Measurements from ENCODE around the gene KIAA0513. TPM values are rescaled to one million over a fixed set of nuclear protein-coding genes. Genes with fewer than 3 reads are reported as not detected.

The KIAA0513 gene
- total RNA-seq, 2 experiments from 2014 or later: 9.7 to 9.8 TPM

DNA sequence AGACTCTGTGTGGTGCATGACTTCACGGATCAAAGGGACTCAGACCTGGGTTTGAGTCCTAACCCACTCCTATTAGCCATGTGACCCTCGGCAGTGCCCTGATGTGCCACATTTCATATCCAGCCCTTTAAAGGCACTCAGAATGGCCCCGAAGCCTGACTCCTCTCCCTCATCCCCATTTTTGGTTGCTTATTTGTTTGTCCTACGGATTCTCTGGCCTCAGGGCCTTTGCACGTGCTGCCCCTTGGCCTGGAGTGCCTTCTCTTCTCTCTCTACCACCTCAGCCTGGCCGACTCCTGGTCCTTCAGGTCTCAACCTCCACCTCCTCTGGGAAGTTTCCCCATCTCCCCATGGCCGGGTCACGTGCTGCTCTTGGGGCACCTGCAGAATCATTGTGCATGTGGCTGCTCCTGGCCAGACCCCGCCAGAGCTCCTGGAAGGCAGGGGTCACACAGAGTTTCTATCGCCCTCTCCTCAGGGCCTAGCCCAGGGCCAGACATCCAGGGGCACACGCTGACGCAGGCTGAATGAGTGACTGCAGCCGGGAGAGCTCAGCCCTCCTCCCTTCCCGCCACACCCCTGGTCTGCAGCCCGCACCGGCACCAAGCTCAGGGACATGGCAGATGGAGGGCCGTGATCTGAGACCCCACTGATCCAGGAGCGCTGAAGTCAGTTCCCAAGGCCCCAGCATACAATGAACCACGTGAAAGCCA, 106.6 kb downstream of the KIAA0513 start:
- Mint-ChIP-seq H3K36me3 (ENCODE audit: low read depth) (no peaks in the 10 kb centered on the region), H3K4me3 (no peak overlapping the region), H3K4me1 (ENCODE audit: low read depth) (peaks cover 2% of the 10 kb centered on the region), H3K9me3 (no peaks in the 10 kb centered on the region), H3K27ac (no peak overlapping the region), H3K27me3 (ENCODE audit: low read depth) (peaks cover 30% of the 10 kb centered on the region)
- intact Hi-C loops (cut with micrococcal nuclease): no loop called here
- no peak for DNase-seq
- CTCF ChIA-PET: no interaction called here

DNA sequence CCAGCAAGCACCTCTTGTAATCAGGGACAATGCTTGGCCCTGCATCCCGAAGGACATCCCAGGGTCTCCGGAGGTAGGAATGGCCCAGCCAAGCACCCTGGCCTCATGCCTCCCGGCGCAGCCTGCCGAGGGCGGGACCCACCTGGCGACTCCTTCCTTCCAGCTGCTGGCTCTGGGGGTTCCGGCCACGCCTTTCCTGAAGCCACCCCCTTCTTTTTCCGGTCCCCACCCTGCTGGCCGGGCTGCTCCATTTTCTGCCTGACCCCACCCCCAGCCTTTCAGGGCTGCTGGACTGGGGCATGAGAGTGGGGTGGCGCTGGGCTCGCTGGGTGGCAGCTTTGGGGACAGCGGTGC, 107.2 kb downstream of the KIAA0513 start:
- no peak overlapping the region for H3K27ac Mint-ChIP-seq
- intact Hi-C loops (cut with micrococcal nuclease): no loop called here
- peaks cover 2% of the 10 kb centered on the region for H3K4me1 Mint-ChIP-seq (ENCODE audit: low read depth)
- no peaks in the 10 kb centered on the region for H3K36me3 Mint-ChIP-seq (ENCODE audit: low read depth)
- H3K4me3 Mint-ChIP-seq: no peak overlapping the region
- no peak for DNase-seq
- H3K9me3 Mint-ChIP-seq: no peaks in the 10 kb centered on the region
- peaks cover 33% of the 10 kb centered on the region for H3K27me3 Mint-ChIP-seq (ENCODE audit: low read depth)
- CTCF ChIA-PET: no interaction called here

DNA sequence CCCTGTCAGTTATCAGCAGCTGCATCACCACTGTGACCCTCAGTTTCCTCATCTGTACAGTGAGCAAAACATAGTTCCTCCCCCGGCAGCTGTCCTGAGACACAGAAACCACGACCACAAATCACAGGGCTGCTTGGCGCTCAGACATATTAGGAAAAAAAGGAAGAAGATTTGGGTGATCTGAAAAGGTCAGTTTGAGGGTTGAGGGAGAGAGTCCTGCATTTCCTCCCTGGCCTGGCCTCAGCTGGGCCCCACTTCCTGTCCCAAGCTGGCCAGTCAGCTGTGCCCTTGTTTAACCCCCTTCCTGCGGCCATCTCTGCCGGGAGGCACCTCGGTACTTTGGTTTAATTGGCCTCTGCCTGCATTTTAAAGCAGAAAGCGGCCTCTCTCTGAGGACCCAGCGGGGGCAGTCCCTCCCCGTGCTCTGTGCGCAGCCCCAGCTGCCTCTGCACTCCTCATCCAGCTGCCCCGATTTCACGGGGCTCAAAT, 108.7 kb downstream of the KIAA0513 start:
- no peak overlapping the region for H3K27ac Mint-ChIP-seq
- no peaks in the 10 kb centered on the region for H3K9me3 Mint-ChIP-seq
- DNase-seq: no peak
- H3K27me3 Mint-ChIP-seq (ENCODE audit: low read depth): peaks cover 33% of the 10 kb centered on the region
- no peaks in the 10 kb centered on the region for H3K36me3 Mint-ChIP-seq (ENCODE audit: low read depth)
- H3K4me3 Mint-ChIP-seq: no peak overlapping the region
- H3K4me1 Mint-ChIP-seq (ENCODE audit: low read depth): peaks cover 2% of the 10 kb centered on the region
- CTCF ChIA-PET: interaction anchor here (0.6 kb wide), 1 partner anchor 584 kb away, joined by 5 read pairs; no protein-coding TSS in a partner anchor
- intact Hi-C loops (cut with micrococcal nuclease): no loop called here

DNA sequence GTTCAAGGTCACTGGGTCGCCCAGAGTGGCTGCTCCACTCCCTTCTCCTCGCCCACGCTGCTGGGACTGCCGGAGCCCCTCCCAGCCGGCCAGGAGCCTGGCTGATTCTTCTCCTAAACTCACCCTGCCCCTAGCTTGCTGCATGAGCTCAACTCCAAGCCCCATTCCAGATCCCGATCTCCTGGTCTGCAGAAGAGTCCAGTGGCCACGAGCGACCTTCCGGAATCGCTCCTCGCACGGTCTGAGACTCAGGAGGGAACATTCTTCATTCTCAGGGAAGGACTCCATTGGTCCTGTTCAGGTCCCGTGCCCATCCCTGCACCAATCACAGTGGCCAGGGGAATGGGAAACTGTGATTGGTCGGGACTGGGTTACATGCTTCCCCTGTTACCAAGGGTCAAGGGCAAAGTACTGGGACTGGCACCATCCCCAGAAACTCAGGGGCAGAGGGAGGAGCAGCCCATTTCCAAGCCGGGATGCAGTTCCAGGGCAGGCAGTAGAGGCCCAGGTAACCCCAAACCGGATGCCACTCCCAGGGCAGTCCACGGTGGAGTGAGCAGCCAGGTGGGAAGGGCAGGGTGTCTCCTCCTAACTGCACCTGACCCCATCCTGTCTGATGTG, 109.2 kb downstream of the KIAA0513 start:
- Mint-ChIP-seq H3K4me1 (ENCODE audit: low read depth) (peaks cover 2% of the 10 kb centered on the region), H3K27ac (no peak overlapping the region), H3K9me3 (no peaks in the 10 kb centered on the region), H3K4me3 (no peak overlapping the region), H3K36me3 (ENCODE audit: low read depth) (no peaks in the 10 kb centered on the region), H3K27me3 (ENCODE audit: low read depth) (peaks cover 33% of the 10 kb centered on the region)
- CTCF ChIA-PET: interaction anchor here (0.6 kb wide), 1 partner anchor 584 kb away, joined by 5 read pairs; no protein-coding TSS in a partner anchor
- intact Hi-C loops (cut with micrococcal nuclease): no loop called here
- no peak for DNase-seq

DNA sequence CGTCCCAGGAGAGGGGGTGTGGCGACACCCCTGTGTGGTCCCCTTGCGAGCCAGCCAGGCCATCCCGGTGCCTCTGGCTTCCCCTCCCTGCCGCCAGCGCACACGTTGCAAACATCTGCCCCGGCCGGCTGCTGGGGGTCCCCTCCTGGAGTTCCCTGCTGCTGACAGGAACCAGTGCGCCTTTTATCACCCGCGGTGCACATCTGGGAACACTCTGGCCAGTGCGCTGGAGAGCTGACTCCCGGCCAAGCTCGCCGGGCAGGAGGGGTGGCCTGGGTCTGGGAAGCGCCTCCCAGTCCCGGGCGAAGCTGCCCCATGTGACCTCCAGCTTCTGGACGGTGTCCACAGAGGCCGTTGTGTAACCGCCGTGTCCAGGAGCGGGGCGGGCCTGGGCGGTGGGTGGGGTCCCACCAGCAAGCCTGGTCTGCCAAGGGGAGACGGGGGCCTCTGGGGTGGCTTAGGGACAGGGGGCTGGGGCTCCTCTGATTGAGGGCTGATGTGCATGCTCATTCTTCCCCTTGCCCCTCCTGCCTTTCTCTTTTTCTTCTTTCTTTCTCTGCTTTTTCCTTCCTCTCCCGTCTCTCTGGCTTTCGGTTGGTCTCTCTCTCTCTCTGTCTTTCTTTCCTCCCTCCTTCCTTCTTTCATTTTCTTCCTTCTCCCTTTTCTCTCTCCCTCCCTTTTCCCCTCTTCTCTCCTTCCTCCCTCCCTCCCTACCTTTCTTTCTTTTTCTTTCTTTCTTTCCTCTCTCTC, 109.9 kb downstream of the KIAA0513 start:
- intact Hi-C loops (cut with micrococcal nuclease): no loop called here
- no peak for DNase-seq
- Mint-ChIP-seq H3K4me3 (no peak overlapping the region), H3K36me3 (ENCODE audit: low read depth) (no peaks in the 10 kb centered on the region), H3K27ac (no peak overlapping the region), H3K27me3 (ENCODE audit: low read depth) (peaks cover 33% of the 10 kb centered on the region), H3K9me3 (no peaks in the 10 kb centered on the region), H3K4me1 (ENCODE audit: low read depth) (peaks cover 2% of the 10 kb centered on the region)
- CTCF ChIA-PET: no interaction called here

DNA sequence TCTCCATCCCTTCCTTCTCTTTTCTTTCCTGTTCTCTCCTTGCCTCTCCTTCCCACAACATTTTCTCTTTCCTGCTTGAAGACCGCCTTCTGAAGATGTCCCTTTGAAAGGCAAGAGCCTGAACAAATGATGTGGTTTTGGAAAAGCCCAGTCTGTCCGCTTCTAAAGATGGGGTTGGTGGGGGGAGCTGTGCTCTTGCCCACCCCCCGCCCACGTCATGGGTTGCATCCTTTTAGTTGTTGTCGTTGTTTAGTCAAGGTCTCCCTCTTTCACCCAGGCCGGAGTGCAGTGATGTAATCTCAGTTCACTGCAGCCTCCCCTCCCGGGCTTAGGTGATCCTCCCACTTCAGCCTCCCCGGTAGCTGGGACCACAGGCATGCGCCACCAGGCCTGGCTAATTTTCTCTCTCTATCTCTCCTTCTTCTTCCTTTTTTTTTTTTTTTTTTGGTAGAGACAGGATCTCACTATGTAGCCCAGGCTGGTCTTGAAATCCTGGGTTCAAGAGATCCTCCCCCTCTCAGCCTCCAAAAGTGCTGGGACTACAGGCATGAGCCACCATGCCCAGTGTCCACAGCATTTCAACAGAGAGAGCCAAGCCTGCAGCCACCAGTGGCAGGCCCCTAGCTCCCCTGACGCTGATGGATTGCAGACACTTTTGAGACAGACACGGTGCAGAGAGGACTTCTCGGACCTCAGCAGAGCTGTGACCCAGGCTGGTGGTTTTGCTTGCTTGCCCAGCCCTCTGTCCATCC, 110.7 kb downstream of the KIAA0513 start:
- H3K27ac Mint-ChIP-seq: no peak overlapping the region
- DNase-seq: no peak
- intact Hi-C loops (cut with micrococcal nuclease): no loop called here
- peaks cover 2% of the 10 kb centered on the region for H3K4me1 Mint-ChIP-seq (ENCODE audit: low read depth)
- H3K36me3 Mint-ChIP-seq (ENCODE audit: low read depth): no peaks in the 10 kb centered on the region
- no peaks in the 10 kb centered on the region for H3K9me3 Mint-ChIP-seq
- H3K4me3 Mint-ChIP-seq: no peak overlapping the region
- peaks cover 33% of the 10 kb centered on the region for H3K27me3 Mint-ChIP-seq (ENCODE audit: low read depth)
- CTCF ChIA-PET: no interaction called here

GRCh38 chr16:85138825-85139627, 111.4 kb downstream of the KIAA0513 start:
- Mint-ChIP-seq H3K27me3 (ENCODE audit: low read depth) (peaks cover 33% of the 10 kb centered on the region), H3K4me1 (ENCODE audit: low read depth) (peaks cover 2% of the 10 kb centered on the region), H3K9me3 (no peaks in the 10 kb centered on the region), H3K36me3 (ENCODE audit: low read depth) (no peaks in the 10 kb centered on the region), H3K27ac (no peak overlapping the region), H3K4me3 (no peak overlapping the region)
- DNase-seq: no peak
- intact Hi-C loops (cut with micrococcal nuclease): no loop called here
- CTCF ChIA-PET: no interaction called here

DNA sequence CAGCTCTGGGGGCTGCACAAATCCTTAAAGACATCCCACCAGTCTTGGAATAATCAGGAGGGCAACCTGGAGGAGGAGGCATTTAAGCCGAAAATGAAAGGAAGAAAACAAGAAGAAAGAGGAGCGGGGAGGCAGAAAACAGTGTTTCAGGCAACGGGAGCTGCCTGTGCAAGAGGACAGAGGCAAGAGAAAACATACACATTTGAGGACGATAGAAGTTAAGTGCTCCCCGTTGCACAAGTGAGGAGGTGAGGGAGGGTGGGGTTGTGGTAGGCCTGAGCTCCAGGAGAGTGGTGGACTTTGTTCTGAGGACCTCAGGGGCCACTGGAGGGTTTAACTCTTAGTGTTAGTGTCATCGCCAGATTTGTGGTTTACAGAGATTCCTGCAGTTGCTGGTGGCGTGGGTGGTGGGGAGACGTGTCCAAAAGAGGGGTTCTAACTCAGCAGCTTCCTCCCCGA, 112.3 kb downstream of the KIAA0513 start:
- CTCF ChIA-PET: no interaction called here

GRCh38 chr16:85140455-85141012, 112.9 kb downstream of the KIAA0513 start:
- no peaks in the 10 kb centered on the region for H3K9me3 Mint-ChIP-seq
- no peak overlapping the region for H3K27ac Mint-ChIP-seq
- DNase-seq: no peak
- CTCF ChIA-PET: interaction anchor here (0.6 kb wide), 1 partner anchor 576 kb away, joined by 5 read pairs; no protein-coding TSS in a partner anchor
- intact Hi-C loops (cut with micrococcal nuclease): no loop called here
- peaks cover 31% of the 10 kb centered on the region for H3K27me3 Mint-ChIP-seq (ENCODE audit: low read depth)
- H3K36me3 Mint-ChIP-seq (ENCODE audit: low read depth): no peaks in the 10 kb centered on the region
- H3K4me3 Mint-ChIP-seq: no peak overlapping the region
- H3K4me1 Mint-ChIP-seq (ENCODE audit: low read depth): peaks cover 2% of the 10 kb centered on the region

More for the DNA sequence above, 112.3 kb downstream of the KIAA0513 start:
- Mint-ChIP-seq H3K4me1 (ENCODE audit: low read depth) (peaks cover 2% of the 10 kb centered on the region), H3K27me3 (ENCODE audit: low read depth) (peaks cover 33% of the 10 kb centered on the region), H3K9me3 (no peaks in the 10 kb centered on the region), H3K4me3 (no peak overlapping the region), H3K36me3 (ENCODE audit: low read depth) (no peaks in the 10 kb centered on the region), H3K27ac (no peak overlapping the region)
- intact Hi-C loops (cut with micrococcal nuclease): no loop called here
- DNase-seq: no peak

- Mint-ChIP-seq H3K4me1 (ENCODE audit: low read depth) (peaks cover 2% of the 10 kb centered on the region), H3K36me3 (ENCODE audit: low read depth) (no peaks in the 10 kb centered on the region), H3K9me3 (no peaks in the 10 kb centered on the region), H3K27me3 (ENCODE audit: low read depth) (peaks cover 23% of the 10 kb centered on the region), H3K27ac (no peak overlapping the region), H3K4me3 (no peak overlapping the region)
- CTCF ChIA-PET: no interaction called here
- DNase-seq: no peak
- intact Hi-C loops (cut with micrococcal nuclease): no loop called here
These were observed 114.0 kb downstream of the KIAA0513 start for GRCh38 chr16:85141491-85142128.

- Mint-ChIP-seq H3K4me3 (no peak overlapping the region), H3K4me1 (ENCODE audit: low read depth) (peaks cover 2% of the 10 kb centered on the region), H3K9me3 (no peaks in the 10 kb centered on the region), H3K27me3 (ENCODE audit: low read depth) (peaks cover 18% of the 10 kb centered on the region), H3K36me3 (ENCODE audit: low read depth) (no peaks in the 10 kb centered on the region), H3K27ac (no peak overlapping the region)
- CTCF ChIA-PET: no interaction called here
- DNase-seq: no peak
- intact Hi-C loops (cut with micrococcal nuclease): no loop called here
These were observed 114.5 kb downstream of the KIAA0513 start for GRCh38 chr16:85142129-85142513.
